CD14-positive monocyte (primary cell): ENCODE results near the gene PRR36. TPM values are rescaled to one million over a fixed set of nuclear protein-coding genes. Genes with fewer than 3 reads are reported as not detected.

Experiments
- DNase-seq, 3 donors: peaks; one replicate each; pipeline ENCODE4 v3.0.0-alpha.2; 2011 to 2022
- H2AFZ ChIP-seq: 2 replicates; pipeline ENCODE4 v1.6.0; 2012; ENCODE audit warnings: mild to moderate bottlenecking, low read depth, low read length, inconsistent platforms; ENCODE audit not compliant: insufficient read depth, poor library complexity, severe bottlenecking
- H3K27ac ChIP-seq, 2 donors: 1 replicate in 1 of 2; 2 replicates in 1 of 2; pipeline ENCODE4 v1.5.1; 2012 to 2013; ENCODE audit warnings: low read length in 2 of 2, control low read depth in 1 of 2, inconsistent platforms in 1 of 2, low read depth in 1 of 2, mild to moderate bottlenecking in 1 of 2
- H3K27me3 ChIP-seq, 2 donors: one replicate each; pipeline versions ENCODE4 v1.6.0 to v1.6.1; 2011 to 2013; ENCODE audit warnings: low read length in 2 of 2; ENCODE audit not compliant: control insufficient read depth in 2 of 2, insufficient read depth in 2 of 2
- H3K36me3 ChIP-seq, 2 donors: replicated peaks in 1 of 2; 1 replicate in 1 of 2; 2 replicates in 1 of 2; pipeline versions ENCODE4 v1.5.1 to v1.6.1; 2012 to 2013; ENCODE audit warnings: low read length in 2 of 2, control low read depth in 1 of 2, inconsistent platforms in 1 of 2, mild to moderate bottlenecking in 1 of 2; ENCODE audit not compliant: insufficient read depth in 2 of 2, control insufficient read depth in 1 of 2
- H3K4me1 ChIP-seq, 2 donors: 1 replicate in 1 of 2; 2 replicates in 1 of 2; pipeline versions ENCODE4 v1.5.1 to v1.6.1; 2012 to 2013; ENCODE audit warnings: low read length in 2 of 2, control low read depth in 1 of 2, inconsistent platforms in 1 of 2, mild to moderate bottlenecking in 1 of 2, moderate library complexity in 1 of 2; ENCODE audit not compliant: insufficient read depth in 2 of 2, control insufficient read depth in 1 of 2
- H3K4me2 ChIP-seq: replicated peaks from 2 replicates; pipeline ENCODE3; 2012; ENCODE audit warnings: low read length, moderate library complexity, mild to moderate bottlenecking; ENCODE audit not compliant: poor library complexity, severe bottlenecking; ENCODE audit errors: extremely low read depth
- H3K4me3 ChIP-seq, 3 experiments: fragments of 200-600 bp in 1 of 3; sonication (generic) in 1 of 3; replicated peaks in 1 of 3; 1 replicate in 2 of 3; 2 replicates in 1 of 3; pipeline ENCODE4 v1.5.1; 2011 to 2013; ENCODE audit warnings: low read length in 3 of 3, mild to moderate bottlenecking in 3 of 3, control low read depth in 2 of 3, low read depth in 2 of 3, inconsistent platforms in 1 of 3, moderate library complexity in 1 of 3
- H3K79me2 ChIP-seq: 2 replicates; pipeline ENCODE4 v1.6.0; 2012; ENCODE audit warnings: mild to moderate bottlenecking, control low read depth, inconsistent platforms, low read length, moderate library complexity; ENCODE audit not compliant: insufficient read depth
- H3K9ac ChIP-seq: 2 replicates; pipeline ENCODE4 v1.6.0; 2017; ENCODE audit warnings: low read length, mild to moderate bottlenecking; ENCODE audit not compliant: insufficient read depth, poor library complexity, severe bottlenecking
- H3K9me3 ChIP-seq, 2 donors: replicated peaks in 1 of 2; 1 replicate in 1 of 2; 2 replicates in 1 of 2; pipeline versions ENCODE4 v1.5.1 to v1.6.1; 2012 to 2013; ENCODE audit warnings: low read length in 2 of 2, control low read depth in 1 of 2; ENCODE audit not compliant: control insufficient read depth in 1 of 2, insufficient read depth in 1 of 2
- H4K20me1 ChIP-seq: 2 replicates; pipeline ENCODE4 v1.6.0; 2012; ENCODE audit warnings: mild to moderate bottlenecking, low read length, control low read depth, moderate library complexity; ENCODE audit not compliant: insufficient read depth
- H3K27ac Mint-ChIP-seq, 7 donors: one replicate each; pipeline ENCODE4 v1.8.0; 2020; ENCODE audit warnings: mild to moderate bottlenecking in 7 of 7, mixed read lengths in 7 of 7, moderate library complexity in 6 of 7, inconsistent platforms in 2 of 7
- H3K27me3 Mint-ChIP-seq, 3 donors: one replicate each; pipeline ENCODE4 v1.8.0; 2021 to 2022; ENCODE audit warnings: low read depth in 3 of 3, mild to moderate bottlenecking in 3 of 3, mixed read lengths in 3 of 3, moderate library complexity in 3 of 3, inconsistent platforms in 1 of 3
- H3K36me3 Mint-ChIP-seq, 2 donors: one replicate each; pipeline ENCODE4 v1.8.0; 2020; ENCODE audit warnings: mixed read lengths in 2 of 2, inconsistent platforms in 1 of 2, mild to moderate bottlenecking in 1 of 2
- H3K4me1 Mint-ChIP-seq: one replicate; pipeline ENCODE4 v1.8.0; 2020; ENCODE audit warnings: mild to moderate bottlenecking, mixed read lengths
- H3K4me3 Mint-ChIP-seq, 2 donors: one replicate each; pipeline ENCODE4 v1.8.0; 2020; ENCODE audit warnings: mild to moderate bottlenecking in 2 of 2, mixed read lengths in 2 of 2, moderate library complexity in 1 of 2
- H3K9me3 Mint-ChIP-seq, 7 donors: one replicate each; pipeline ENCODE4 v1.8.0; 2020 to 2022; ENCODE audit warnings: mixed read lengths in 7 of 7, mild to moderate bottlenecking in 6 of 7, moderate library complexity in 6 of 7, inconsistent platforms in 2 of 7
- CTCF ChIP-seq: fragments of 200-600 bp; IDR thresholded peaks from one replicate; pipeline ENCODE4 v1.8.0; 2022; ENCODE audit warnings: antibody characterized with exemption, mild to moderate bottlenecking
- WGBS: methylation state at CpG from one replicate; pipeline ENCODE4 v1.1.5; 2013; ENCODE audit warnings: missing lambda C conversion rate; ENCODE audit not compliant: insufficient coverage; 5-methylcytosine and 5-hydroxymethylcytosine counted together
- intact Hi-C, 2 donors: fragments of 100-400 bp; cut with micrococcal nuclease; formaldehyde crosslinking; loops; one replicate each; pipeline versions ENCODE4 v1.15.0 to v1.15.1; 2023
- polyA plus RNA-seq, 3 donors: library from polyadenylated mRNA; depleted of rRNA in 1 of 3; unstranded in 2 of 3; stranded (reverse) in 1 of 3; fragments of 300-500 nt in 2 of 3; fragments of >200 nt in 1 of 3; fragmentation: Illumina TruSeq in 2 of 3; gene quantifications; 1 replicate in 2 of 3; 2 replicates in 1 of 3; pipeline ENCODE4 v1.2.3, GENCODE V29; 2012 to 2021

Gene PRR36
- polyA plus RNA-seq, 3 donors = not detected

- Histone ChIP-seq H3K27me3 (peaks cover 28 to 81% of the 10 kb centered on the region in 2 donors), H3K4me1 (peaks cover 30 to 35% of the 10 kb centered on the region in 2 donors), H3K27ac (no peak overlapping the region), H3K36me3 (no peaks in the 10 kb centered on the region), H2AFZ (no peak overlapping the region), H3K4me2 (no peak overlapping the region), H3K9me3 (peaks cover 0 to 5% of the 10 kb centered on the region in 2 donors), H4K20me1 (no peaks in the 10 kb centered on the region), H3K79me2 (no peaks in the 10 kb centered on the region), H3K9ac (no peak overlapping the region), H3K4me3 (no peak overlapping the region)
- intact Hi-C loops = loop anchor here in 1 of 2 donors (5.0 kb wide), 1 partner anchor 58 kb away; the partner anchor contains the start of gene SNAPC2
- Mint-ChIP-seq H3K36me3 (peaks cover 7 to 16% of the 10 kb centered on the region in 2 donors), H3K9me3 (peaks cover 0 to 36% (median 14%) of the 10 kb centered on the region in 7 donors), H3K27ac (no peak overlapping the region), H3K4me3 (peak overlapping the region in 1 of 2 donors; percentile 75), H3K27me3 (peaks cover 73 to 93% (median 78%) of the 10 kb centered on the region in 3 donors), H3K4me1 (peaks cover 29% of the 10 kb centered on the region)
- no peak for TF ChIP-seq CTCF
- WGBS = 43% methylated on average over 13 of the region's 18 CpGs
- no peak for DNase-seq
Observed at GRCh38 chr19:7864690-7865074, 9.5 kb downstream of the PRR36 start.

- Mint-ChIP-seq H3K27me3 (peaks cover 73 to 93% (median 78%) of the 10 kb centered on the region in 3 donors), H3K4me3 (peak overlapping the region in 1 of 2 donors; percentile 67), H3K27ac (no peak overlapping the region), H3K4me1 (peaks cover 29% of the 10 kb centered on the region), H3K9me3 (peaks cover 0 to 36% (median 14%) of the 10 kb centered on the region in 7 donors), H3K36me3 (peaks cover 7 to 17% of the 10 kb centered on the region in 2 donors)
- Histone ChIP-seq H2AFZ (no peak overlapping the region), H3K27ac (no peak overlapping the region), H3K36me3 (no peaks in the 10 kb centered on the region), H3K27me3 (peaks cover 28 to 81% of the 10 kb centered on the region in 2 donors), H3K79me2 (no peaks in the 10 kb centered on the region), H3K9me3 (peaks cover 0 to 5% of the 10 kb centered on the region in 2 donors), H3K4me2 (no peak overlapping the region), H3K4me1 (peaks cover 27 to 30% of the 10 kb centered on the region in 2 donors), H4K20me1 (no peaks in the 10 kb centered on the region), H3K9ac (no peak overlapping the region), H3K4me3 (no peak overlapping the region)
- 57% methylated on average over 13 of the region's 21 CpGs for WGBS
- intact Hi-C loops = no loop called here
- no peak for TF ChIP-seq CTCF
- DNase-seq = no peak
Observed at GRCh38 chr19:7863971-7864689, 10.1 kb downstream of the PRR36 start.
